HepG2 (cell line): ENCODE data around the gene DYNC2H1. TPM values are rescaled to one million over a fixed set of nuclear protein-coding genes. Genes with fewer than 3 reads are reported as not detected.

Source experiments
- BRD4 ChIP-seq: sonication (generic); formaldehyde crosslinking; IDR thresholded peaks from 2 replicates; pipeline ENCODE4 v1.4.0; 2020; ENCODE audit warnings: missing genetic modification reagents
- DR1 ChIP-seq: sonication (generic); formaldehyde crosslinking; IDR thresholded peaks from 2 replicates; pipeline ENCODE4 v1.8.0; 2021; ENCODE audit warnings: mild to moderate bottlenecking, missing genetic modification reagents, inconsistent platforms
- EEA1 ChIP-seq: sonication (generic); formaldehyde crosslinking; IDR thresholded peaks from 2 replicates; pipeline ENCODE4 v1.5.1; 2020; ENCODE audit warnings: mild to moderate bottlenecking, missing genetic modification reagents, borderline replicate concordance
- HOXA9 ChIP-seq: sonication (generic); formaldehyde crosslinking; IDR thresholded peaks from 2 replicates; pipeline ENCODE4 v1.8.1; 2022; ENCODE audit warnings: missing genetic modification reagents, mild to moderate bottlenecking, moderate library complexity, borderline replicate concordance
- KDM1A ChIP-seq: IDR thresholded peaks from 2 replicates; pipeline ENCODE4 v1.6.1; 2016; ENCODE audit warnings: missing compliant biosample characterization
- MBD4 ChIP-seq: IDR thresholded peaks from 2 replicates; pipeline ENCODE4 v1.6.1; 2012; ENCODE audit warnings: low read length, inconsistent platforms, borderline replicate concordance
- NAIF1 ChIP-seq: sonication (generic); formaldehyde crosslinking; IDR thresholded peaks from 2 replicates; pipeline ENCODE4 v1.5.0; 2020; ENCODE audit warnings: mild to moderate bottlenecking, missing genetic modification reagents, borderline replicate concordance
- NR2F6 ChIP-seq, 2 experiments: IDR thresholded peaks; 2 replicates each; pipeline ENCODE4 v1.6.1; 2016; ENCODE audit warnings: antibody characterized with exemption in 1 of 2, mild to moderate bottlenecking in 1 of 2
- PCBP1 ChIP-seq: fragments of 200-400 bp; formaldehyde crosslinking; IDR thresholded peaks from 2 replicates; pipeline ENCODE4 v1.6.1; 2017; ENCODE audit warnings: mild to moderate bottlenecking, low read depth, low read length, borderline replicate concordance
- SMAD1 ChIP-seq: sonication (generic); formaldehyde crosslinking; IDR thresholded peaks from 2 replicates; pipeline ENCODE4 v1.4.0; 2020; ENCODE audit warnings: missing genetic modification reagents, low read depth, mild to moderate bottlenecking, borderline replicate concordance
- TEAD3 ChIP-seq: optimal IDR thresholded peaks from 2 replicates; pipeline ENCODE3; 2016; ENCODE audit warnings: borderline replicate concordance
- ZFP82 ChIP-seq: sonication (generic); formaldehyde crosslinking; IDR thresholded peaks from 2 replicates; pipeline ENCODE4 v1.5.1; 2020; ENCODE audit warnings: mild to moderate bottlenecking, missing genetic modification reagents, borderline replicate concordance
- ZNF263 ChIP-seq: sonication (generic); formaldehyde crosslinking; IDR thresholded peaks from 2 replicates; pipeline ENCODE4 v1.4.0; 2020; ENCODE audit warnings: missing genetic modification reagents
- ZNF564 ChIP-seq: sonication (generic); formaldehyde crosslinking; IDR thresholded peaks from 2 replicates; pipeline ENCODE4 v1.8.1; 2023; ENCODE audit warnings: mild to moderate bottlenecking, missing genetic modification reagents
- ZNF660 ChIP-seq: sonication (generic); formaldehyde crosslinking; IDR thresholded peaks from 2 replicates; pipeline ENCODE4 v1.5.1; 2020; ENCODE audit warnings: mild to moderate bottlenecking, low read depth, missing genetic modification reagents, borderline replicate concordance
- ZNF7 ChIP-seq: IDR thresholded peaks from 2 replicates; pipeline ENCODE4 v1.6.1; 2016; ENCODE audit warnings: missing biosample characterization, missing genetic modification reagents
- ZNF749 ChIP-seq: sonication (generic); formaldehyde crosslinking; IDR thresholded peaks from 2 replicates; pipeline ENCODE4 v1.8.0; 2022; ENCODE audit warnings: mild to moderate bottlenecking, missing genetic modification reagents, moderate library complexity, borderline replicate concordance
- polyA plus RNA-seq, 8 experiments: library from polyadenylated mRNA; depleted of rRNA in 3 of 8; stranded (reverse) in 7 of 8; unstranded in 1 of 8; fragments of >200 nt; fragmentation: Illumina TruSeq in 4 of 8; extraction: Trizol in 4 of 8; gene quantifications; 2 replicates each; pipeline versions ENCODE4 v1.2.1 to v1.2.3, GENCODE V29; 2011 to 2016; ENCODE audit warnings: low read depth in 4 of 8, missing spikeins in 1 of 8, mixed read lengths in 1 of 8; ENCODE audit not compliant: insufficient read depth in 1 of 8
- total RNA-seq, 5 experiments: library from RNA; depleted of rRNA; stranded (reverse); fragments of >200 nt; fragmentation: Illumina TruSeq; extraction: Trizol; gene quantifications; 2 replicates each; pipeline ENCODE4 v1.2.3, GENCODE V29; 2016; ENCODE audit warnings: low read depth in 1 of 5
- TF ChIP-seq, protein P1 (sequence below): sonication (generic); formaldehyde crosslinking; IDR thresholded peaks from 2 replicates; pipeline ENCODE4 v1.5.1; 2020; ENCODE audit warnings: missing genetic modification reagents, mild to moderate bottlenecking, borderline replicate concordance
- TF ChIP-seq, protein P2 (sequence below): sonication (generic); formaldehyde crosslinking; IDR thresholded peaks from 2 replicates; pipeline ENCODE4 v1.4.0; 2020; ENCODE audit warnings: missing genetic modification reagents
- TF ChIP-seq, protein P3 (sequence below): IDR thresholded peaks from 2 replicates; pipeline ENCODE4 v1.6.1; 2016; ENCODE audit warnings: low read depth
- TF ChIP-seq, protein P4 (sequence below): IDR thresholded peaks from 2 replicates; pipeline ENCODE4 v1.6.1; 2012; ENCODE audit warnings: inconsistent platforms
- TF ChIP-seq, protein P5 (sequence below): sonication (generic); formaldehyde crosslinking; IDR thresholded peaks from 2 replicates; pipeline ENCODE4 v1.4.0; 2020; ENCODE audit warnings: missing genetic modification reagents, borderline replicate concordance

Gene DYNC2H1
- total and polyA plus RNA-seq, 2 of the 13 experiments (the other 11 are each of a cell fraction or from before 2014, with no cell fraction given) = 0.49 to 0.66 TPM

DNA sequence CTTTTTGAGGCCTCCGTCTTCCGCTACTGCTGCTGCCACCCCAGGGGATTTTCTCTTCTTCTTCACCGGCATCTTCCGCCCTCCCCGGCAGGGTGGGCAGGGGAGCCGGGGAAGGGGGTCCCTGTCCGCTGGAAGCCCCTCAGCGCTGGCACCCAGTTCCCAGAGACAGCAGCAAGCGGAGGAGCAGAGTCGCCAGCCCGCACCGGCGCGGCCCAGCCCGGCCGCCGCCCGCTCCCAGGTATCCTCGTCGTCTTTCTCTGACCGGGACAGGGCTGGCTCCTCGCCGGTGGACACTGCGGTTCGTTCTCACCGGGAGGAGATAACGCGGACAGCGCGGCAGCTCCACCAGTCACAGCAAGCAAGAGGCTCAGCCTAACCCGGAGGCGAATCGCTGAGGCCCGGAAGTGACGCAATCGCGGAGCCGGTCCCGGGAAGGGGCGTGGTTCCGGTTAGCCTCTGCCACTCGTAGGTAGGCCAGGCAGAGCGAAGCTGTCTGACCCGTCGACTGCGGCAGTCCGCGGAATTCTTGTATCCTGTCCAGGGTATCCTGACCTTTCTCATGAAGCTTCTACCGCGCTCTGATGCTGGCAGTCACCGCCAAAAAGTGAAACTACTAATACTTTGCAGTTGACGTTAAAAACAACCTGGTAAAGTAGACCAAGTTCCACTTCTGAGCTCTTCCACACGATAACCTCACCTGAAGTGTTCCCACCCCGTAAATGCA is 17.3 kb upstream of the DYNC2H1 start, which contains the start of gene DCUN1D5 (continued):
- TF ChIP-seq, protein P1, sequence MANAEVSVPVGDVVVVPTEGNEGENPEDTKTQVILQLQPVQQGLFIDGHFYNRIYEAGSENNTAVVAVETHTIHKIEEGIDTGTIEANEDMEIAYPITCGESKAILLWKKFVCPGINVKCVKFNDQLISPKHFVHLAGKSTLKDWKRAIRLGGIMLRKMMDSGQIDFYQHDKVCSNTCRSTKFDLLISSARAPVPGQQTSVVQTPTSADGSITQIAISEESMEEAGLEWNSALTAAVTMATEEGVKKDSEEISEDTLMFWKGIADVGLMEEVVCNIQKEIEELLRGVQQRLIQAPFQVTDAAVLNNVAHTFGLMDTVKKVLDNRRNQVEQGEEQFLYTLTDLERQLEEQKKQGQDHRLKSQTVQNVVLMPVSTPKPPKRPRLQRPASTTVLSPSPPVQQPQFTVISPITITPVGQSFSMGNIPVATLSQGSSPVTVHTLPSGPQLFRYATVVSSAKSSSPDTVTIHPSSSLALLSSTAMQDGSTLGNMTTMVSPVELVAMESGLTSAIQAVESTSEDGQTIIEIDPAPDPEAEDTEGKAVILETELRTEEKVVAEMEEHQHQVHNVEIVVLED (CRISPR knock-in tag) = peak; percentile 86
- TF ChIP-seq TEAD3 (CRISPR knock-in tag) (peak; percentile 64), SMAD1 (CRISPR knock-in tag) (0 out of 2 replicates have a peak, but pooled peaks have one; percentile 74), ZNF749 (CRISPR knock-in tag) (no peak), ZNF263 (CRISPR knock-in tag) (peak; percentile 45; the same call in 1 of the 2 replicates), EEA1 (CRISPR knock-in tag) (peak; percentile 34; the same call in 1 of the 2 replicates), HOXA9 (CRISPR knock-in tag) (no peak), ZNF564 (CRISPR knock-in tag) (0 out of 2 replicates have a peak, but pooled peaks have one; percentile 44), ZNF660 (CRISPR knock-in tag) (no peak), ZFP82 (no peak), BRD4 (peak; percentile 86), MBD4 (no peak), ZNF7 (CRISPR knock-in tag) (no peak), NAIF1 (CRISPR knock-in tag) (no peak; the same call in 1 of the 2 replicates), NR2F6 (IDR thresholded peaks at IDR 0.05) (no peak), NR2F6 (CRISPR knock-in tag; IDR thresholded peaks at IDR 0.05) (peak; percentile 39; the same call in 1 of the 2 replicates), PCBP1 (no peak), KDM1A (CRISPR knock-in tag) (no peak), DR1 (CRISPR knock-in tag) (peak; percentile 78)
- TF ChIP-seq, protein P2, sequence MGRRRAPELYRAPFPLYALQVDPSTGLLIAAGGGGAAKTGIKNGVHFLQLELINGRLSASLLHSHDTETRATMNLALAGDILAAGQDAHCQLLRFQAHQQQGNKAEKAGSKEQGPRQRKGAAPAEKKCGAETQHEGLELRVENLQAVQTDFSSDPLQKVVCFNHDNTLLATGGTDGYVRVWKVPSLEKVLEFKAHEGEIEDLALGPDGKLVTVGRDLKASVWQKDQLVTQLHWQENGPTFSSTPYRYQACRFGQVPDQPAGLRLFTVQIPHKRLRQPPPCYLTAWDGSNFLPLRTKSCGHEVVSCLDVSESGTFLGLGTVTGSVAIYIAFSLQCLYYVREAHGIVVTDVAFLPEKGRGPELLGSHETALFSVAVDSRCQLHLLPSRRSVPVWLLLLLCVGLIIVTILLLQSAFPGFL (CRISPR knock-in tag) = no peak
- TF ChIP-seq, protein P3, sequence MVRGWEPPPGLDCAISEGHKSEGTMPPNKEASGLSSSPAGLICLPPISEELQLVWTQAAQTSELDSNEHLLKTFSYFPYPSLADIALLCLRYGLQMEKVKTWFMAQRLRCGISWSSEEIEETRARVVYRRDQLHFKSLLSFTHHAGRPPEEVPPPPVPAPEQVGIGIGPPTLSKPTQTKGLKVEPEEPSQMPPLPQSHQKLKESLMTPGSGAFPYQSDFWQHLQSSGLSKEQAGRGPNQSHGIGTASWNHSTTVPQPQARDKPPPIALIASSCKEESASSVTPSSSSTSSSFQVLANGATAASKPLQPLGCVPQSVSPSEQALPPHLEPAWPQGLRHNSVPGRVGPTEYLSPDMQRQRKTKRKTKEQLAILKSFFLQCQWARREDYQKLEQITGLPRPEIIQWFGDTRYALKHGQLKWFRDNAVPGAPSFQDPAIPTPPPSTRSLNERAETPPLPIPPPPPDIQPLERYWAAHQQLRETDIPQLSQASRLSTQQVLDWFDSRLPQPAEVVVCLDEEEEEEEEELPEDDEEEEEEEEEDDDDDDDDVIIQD = peak; percentile 33; the same call in 1 of the 2 replicates
- TF ChIP-seq, protein P4, sequence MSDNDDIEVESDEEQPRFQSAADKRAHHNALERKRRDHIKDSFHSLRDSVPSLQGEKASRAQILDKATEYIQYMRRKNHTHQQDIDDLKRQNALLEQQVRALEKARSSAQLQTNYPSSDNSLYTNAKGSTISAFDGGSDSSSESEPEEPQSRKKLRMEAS = peak; percentile 87
- TF ChIP-seq, protein P5, sequence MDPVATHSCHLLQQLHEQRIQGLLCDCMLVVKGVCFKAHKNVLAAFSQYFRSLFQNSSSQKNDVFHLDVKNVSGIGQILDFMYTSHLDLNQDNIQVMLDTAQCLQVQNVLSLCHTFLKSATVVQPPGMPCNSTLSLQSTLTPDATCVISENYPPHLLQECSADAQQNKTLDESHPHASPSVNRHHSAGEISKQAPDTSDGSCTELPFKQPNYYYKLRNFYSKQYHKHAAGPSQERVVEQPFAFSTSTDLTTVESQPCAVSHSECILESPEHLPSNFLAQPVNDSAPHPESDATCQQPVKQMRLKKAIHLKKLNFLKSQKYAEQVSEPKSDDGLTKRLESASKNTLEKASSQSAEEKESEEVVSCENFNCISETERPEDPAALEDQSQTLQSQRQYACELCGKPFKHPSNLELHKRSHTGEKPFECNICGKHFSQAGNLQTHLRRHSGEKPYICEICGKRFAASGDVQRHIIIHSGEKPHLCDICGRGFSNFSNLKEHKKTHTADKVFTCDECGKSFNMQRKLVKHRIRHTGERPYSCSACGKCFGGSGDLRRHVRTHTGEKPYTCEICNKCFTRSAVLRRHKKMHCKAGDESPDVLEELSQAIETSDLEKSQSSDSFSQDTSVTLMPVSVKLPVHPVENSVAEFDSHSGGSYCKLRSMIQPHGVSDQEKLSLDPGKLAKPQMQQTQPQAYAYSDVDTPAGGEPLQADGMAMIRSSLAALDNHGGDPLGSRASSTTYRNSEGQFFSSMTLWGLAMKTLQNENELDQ (CRISPR knock-in tag) = peak; percentile 64; the same call in 1 of the 2 replicates
